Activated naive CD4-positive, alpha-beta T cell treated with anti-CD3 and anti-CD28 coated beads for 36 hours (primary cell): ENCODE data around the gene ZBTB46. TPM values are rescaled to one million over a fixed set of nuclear protein-coding genes. Genes with fewer than 3 reads are reported as not detected.

Experiments used
- CTCF ChIA-PET: fragments of 350-600 bp; sonication (Branson Sonifier 250); formaldehyde crosslinking; loops from one replicate; lab custom pipeline; 2021; ENCODE audit warnings: antibody characterized with exemption; lab: Charles Lee
- DNase-seq: peaks from one replicate; pipeline ENCODE4 v3.0.0-alpha.2; 2020
- H3K27ac Mint-ChIP-seq: one replicate; pipeline ENCODE4 v1.8.0; 2021; ENCODE audit warnings: mild to moderate bottlenecking, mixed read lengths
- H3K27me3 Mint-ChIP-seq: one replicate; pipeline ENCODE4 v1.8.0; 2021; ENCODE audit warnings: low read depth, mixed read lengths
- H3K36me3 Mint-ChIP-seq: one replicate; pipeline ENCODE4 v1.8.0; 2021; ENCODE audit warnings: low read depth, mixed read lengths
- H3K4me1 Mint-ChIP-seq: one replicate; pipeline ENCODE4 v1.8.0; 2021; ENCODE audit warnings: low read depth, mixed read lengths
- H3K4me3 Mint-ChIP-seq: one replicate; pipeline ENCODE4 v1.8.0; 2021; ENCODE audit warnings: mild to moderate bottlenecking, moderate library complexity, mixed read lengths
- H3K9me3 Mint-ChIP-seq: one replicate; pipeline ENCODE4 v1.8.0; 2021; ENCODE audit warnings: mixed read lengths
- intact Hi-C: fragments of 100-400 bp; cut with micrococcal nuclease; formaldehyde crosslinking; loops from one replicate; pipeline ENCODE4 v1.15.1; 2023
- total RNA-seq, 2 experiments: library from RNA; stranded (reverse); gene quantifications; one replicate each; pipeline ENCODE4 v1.2.3, GENCODE V29; 2021

Gene ZBTB46
- total RNA-seq, 2 experiments from 2014 or later, result 0.17 to 0.20 TPM

DNA sequence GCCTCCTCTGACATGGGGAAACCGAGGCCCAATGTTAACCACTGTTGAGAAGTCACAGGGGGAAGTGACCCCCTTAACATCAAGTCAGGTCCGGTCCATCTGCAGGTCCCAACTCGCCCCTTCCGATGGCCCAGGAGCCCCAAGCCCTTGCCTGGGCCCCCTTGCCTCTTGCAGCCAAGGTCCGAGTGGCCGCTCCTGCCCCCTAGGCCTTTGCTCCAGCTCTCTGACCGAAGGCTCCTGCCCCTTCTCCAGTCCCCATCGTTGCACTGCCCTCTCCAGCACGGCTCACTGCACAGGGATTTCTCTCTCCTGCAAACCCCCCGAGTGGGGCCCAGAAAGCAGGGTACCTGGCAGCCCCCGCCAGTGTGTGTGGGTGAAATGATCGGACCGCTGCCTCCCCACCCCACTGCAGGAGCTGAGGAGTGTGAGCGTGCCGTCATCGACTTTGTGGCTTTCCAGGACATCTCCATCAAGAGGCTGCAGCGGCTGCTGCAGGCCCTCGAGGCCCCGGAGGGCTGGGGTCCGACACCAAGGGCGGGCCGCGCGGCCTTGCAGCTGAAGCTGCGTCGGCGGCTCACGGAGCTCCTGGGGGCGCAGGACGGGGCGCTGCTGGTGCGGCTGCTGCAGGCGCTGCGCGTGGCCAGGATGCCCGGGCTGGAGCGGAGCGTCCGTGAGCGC, 133.1 kb downstream of the ZBTB46 start:
- no peak overlapping the region for H3K27ac Mint-ChIP-seq

DNA sequence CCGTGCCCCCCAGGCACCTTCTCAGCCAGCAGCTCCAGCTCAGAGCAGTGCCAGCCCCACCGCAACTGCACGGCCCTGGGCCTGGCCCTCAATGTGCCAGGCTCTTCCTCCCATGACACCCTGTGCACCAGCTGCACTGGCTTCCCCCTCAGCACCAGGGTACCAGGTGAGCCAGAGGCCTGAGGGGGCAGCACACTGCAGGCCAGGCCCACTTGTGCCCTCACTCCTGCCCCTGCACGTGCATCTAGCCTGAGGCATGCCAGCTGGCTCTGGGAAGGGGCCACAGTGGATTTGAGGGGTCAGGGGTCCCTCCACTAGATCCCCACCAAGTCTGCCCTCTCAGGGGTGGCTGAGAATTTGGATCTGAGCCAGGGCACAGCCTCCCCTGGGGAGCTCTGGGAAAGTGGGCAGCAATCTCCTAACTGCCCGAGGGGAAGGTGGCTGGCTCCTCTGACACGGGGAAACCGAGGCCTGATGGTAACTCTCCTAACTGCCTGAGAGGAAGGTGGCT, 133.7 kb downstream of the ZBTB46 start:
- CTCF ChIA-PET, result interaction anchor here (1.2 to 1.3 kb wide), 2 partner anchors 10 to 22 kb away, joined by 3 to 5 read pairs; partner anchors contain the start of genes ARFRP1 and ZGPAT
- Mint-ChIP-seq H3K4me1 (peaks cover 44% of the 10 kb centered on the region), H3K27me3 (no peaks in the 10 kb centered on the region), H3K4me3 (peak overlapping the region; percentile 32), H3K9me3 (no peaks in the 10 kb centered on the region), H3K36me3 (peaks cover 4% of the 10 kb centered on the region), H3K27ac (no peak overlapping the region)
- intact Hi-C loops, result no loop called here
- no peak for DNase-seq

More for the DNA sequence above, 133.1 kb downstream of the ZBTB46 start:
- CTCF ChIA-PET, result interaction anchor here (1.2 to 1.3 kb wide), 2 partner anchors 10 to 21 kb away, joined by 3 to 5 read pairs; partner anchors contain the start of genes ARFRP1 and ZGPAT
- intact Hi-C loops, result no loop called here
- no peaks in the 10 kb centered on the region for H3K27me3 Mint-ChIP-seq
- no peak overlapping the region for H3K4me3 Mint-ChIP-seq
- H3K4me1 Mint-ChIP-seq, result peaks cover 44% of the 10 kb centered on the region
- H3K9me3 Mint-ChIP-seq, result no peaks in the 10 kb centered on the region
- H3K36me3 Mint-ChIP-seq, result peaks cover 4% of the 10 kb centered on the region
- no peak for DNase-seq

DNA sequence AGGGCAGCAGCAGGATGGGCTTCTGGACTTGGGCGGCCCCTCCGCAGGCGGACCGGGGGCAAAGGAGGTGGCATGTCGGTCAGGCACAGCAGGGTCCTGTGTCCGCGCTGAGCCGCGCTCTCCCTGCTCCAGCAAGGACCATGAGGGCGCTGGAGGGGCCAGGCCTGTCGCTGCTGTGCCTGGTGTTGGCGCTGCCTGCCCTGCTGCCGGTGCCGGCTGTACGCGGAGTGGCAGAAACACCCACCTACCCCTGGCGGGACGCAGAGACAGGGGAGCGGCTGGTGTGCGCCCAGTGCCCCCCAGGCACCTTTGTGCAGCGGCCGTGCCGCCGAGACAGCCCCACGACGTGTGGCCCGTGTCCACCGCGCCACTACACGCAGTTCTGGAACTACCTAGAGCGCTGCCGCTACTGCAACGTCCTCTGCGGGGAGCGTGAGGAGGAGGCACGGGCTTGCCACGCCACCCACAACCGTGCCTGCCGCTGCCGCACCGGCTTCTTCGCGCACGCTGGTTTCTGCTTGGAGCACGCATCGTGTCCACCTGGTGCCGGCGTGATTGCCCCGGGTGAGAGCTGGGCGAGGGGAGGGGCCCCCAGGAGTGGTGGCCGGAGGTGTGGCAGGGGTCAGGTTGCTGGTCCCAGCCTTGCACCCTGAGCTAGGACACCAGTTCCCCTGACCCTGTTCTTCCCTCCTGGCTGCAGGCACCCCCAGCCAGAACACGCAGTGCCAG, 134.3 kb downstream of the ZBTB46 start, which contains the start of gene TNFRSF6B:
Gene TNFRSF6B, plus strand, starts transcription at position 25 of the 729 bp plus-strand sequence. Its CDS starts 116 bp downstream, at position 141.
- CTCF ChIA-PET, result interaction anchor here (1.2 to 1.3 kb wide), 2 partner anchors 11 to 23 kb away, joined by 3 to 5 read pairs; partner anchors contain the start of genes ARFRP1 and ZGPAT
- peaks cover 41% of the 10 kb centered on the region for H3K4me1 Mint-ChIP-seq
- no peaks in the 10 kb centered on the region for H3K9me3 Mint-ChIP-seq
- no peak for DNase-seq
- peak within 1 kb of the TSS; percentile 32 for H3K4me3 Mint-ChIP-seq
- intact Hi-C loops, result no loop called here
- H3K36me3 Mint-ChIP-seq, result peaks cover 4% of the 10 kb centered on the region
- no peak within 1 kb of the TSS for H3K27ac Mint-ChIP-seq
- H3K27me3 Mint-ChIP-seq, result no peaks in the 10 kb centered on the region

DNA sequence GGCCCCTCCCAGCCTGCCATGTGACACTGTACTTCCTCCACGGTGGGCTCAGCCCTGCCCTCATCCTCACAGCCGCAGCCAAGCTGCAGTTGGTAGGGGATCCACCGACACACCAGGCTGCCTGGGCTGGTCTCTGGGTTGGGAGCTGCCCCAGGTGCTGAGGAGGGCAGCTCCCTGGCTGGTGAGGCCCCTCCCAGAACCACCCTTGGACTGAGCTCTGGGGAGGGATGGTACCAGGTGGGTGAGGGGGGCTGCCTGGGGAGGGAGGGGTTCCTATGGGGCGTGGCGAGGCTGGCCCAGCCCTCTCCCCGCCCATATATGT, 134.8 kb downstream of the ZBTB46 start:
- H3K27me3 Mint-ChIP-seq, result no peaks in the 10 kb centered on the region
- H3K4me1 Mint-ChIP-seq, result peaks cover 41% of the 10 kb centered on the region
- CTCF ChIA-PET, result no interaction called here
- H3K27ac Mint-ChIP-seq, result no peak overlapping the region
- intact Hi-C loops, result no loop called here
- H3K9me3 Mint-ChIP-seq, result no peaks in the 10 kb centered on the region
- H3K4me3 Mint-ChIP-seq, result no peak overlapping the region
- H3K36me3 Mint-ChIP-seq, result peaks cover 7% of the 10 kb centered on the region
- DNase-seq, result peak; percentile 58

DNA sequence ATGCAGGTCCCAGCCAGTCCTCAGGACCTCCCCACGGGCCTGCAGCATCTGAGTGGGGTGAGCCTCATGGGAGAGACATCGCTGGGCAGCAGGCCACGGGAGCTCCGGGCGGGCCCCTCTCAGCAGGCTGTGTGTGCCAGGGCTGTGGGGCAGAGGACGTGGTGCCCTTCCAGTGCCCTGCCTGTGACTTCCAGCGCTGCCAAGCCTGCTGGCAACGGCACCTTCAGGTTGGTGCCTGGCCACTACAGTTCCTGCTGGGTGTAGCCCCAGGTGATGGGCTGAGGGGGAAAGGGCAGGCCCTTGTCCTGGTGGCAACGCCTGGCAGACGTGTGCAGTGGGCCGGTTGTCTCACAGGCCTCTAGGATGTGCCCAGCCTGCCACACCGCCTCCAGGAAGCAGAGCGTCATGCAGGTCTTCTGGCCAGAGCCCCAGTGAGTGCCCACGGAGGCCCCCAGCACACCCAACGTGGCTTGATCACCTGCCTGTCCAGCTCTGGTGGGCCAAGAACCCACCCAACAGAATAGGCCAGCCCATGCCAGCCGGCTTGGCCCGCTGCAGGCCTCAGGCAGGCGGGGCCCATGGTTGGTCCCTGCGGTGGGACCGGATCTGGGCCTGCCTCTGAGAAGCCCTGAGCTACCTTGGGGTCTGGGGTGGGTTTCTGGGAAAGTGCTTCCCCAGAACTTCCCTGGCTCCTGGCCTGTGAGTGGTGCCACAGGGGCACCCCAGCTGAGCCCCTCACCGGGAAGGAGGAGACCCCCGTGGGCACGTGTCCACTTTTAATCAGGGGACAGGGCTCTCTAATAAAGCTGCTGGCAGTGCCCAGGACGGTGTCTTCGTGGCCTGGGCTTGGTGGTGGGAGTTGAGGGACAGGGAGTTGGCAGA, 135.4 kb downstream of the ZBTB46 start:
- Mint-ChIP-seq H3K9me3 (no peaks in the 10 kb centered on the region), H3K36me3 (peaks cover 7% of the 10 kb centered on the region), H3K4me3 (no peak overlapping the region), H3K27ac (no peak overlapping the region), H3K4me1 (peaks cover 39% of the 10 kb centered on the region), H3K27me3 (no peaks in the 10 kb centered on the region)
- CTCF ChIA-PET, result no interaction called here
- intact Hi-C loops, result no loop called here
- DNase-seq, result no peak

DNA sequence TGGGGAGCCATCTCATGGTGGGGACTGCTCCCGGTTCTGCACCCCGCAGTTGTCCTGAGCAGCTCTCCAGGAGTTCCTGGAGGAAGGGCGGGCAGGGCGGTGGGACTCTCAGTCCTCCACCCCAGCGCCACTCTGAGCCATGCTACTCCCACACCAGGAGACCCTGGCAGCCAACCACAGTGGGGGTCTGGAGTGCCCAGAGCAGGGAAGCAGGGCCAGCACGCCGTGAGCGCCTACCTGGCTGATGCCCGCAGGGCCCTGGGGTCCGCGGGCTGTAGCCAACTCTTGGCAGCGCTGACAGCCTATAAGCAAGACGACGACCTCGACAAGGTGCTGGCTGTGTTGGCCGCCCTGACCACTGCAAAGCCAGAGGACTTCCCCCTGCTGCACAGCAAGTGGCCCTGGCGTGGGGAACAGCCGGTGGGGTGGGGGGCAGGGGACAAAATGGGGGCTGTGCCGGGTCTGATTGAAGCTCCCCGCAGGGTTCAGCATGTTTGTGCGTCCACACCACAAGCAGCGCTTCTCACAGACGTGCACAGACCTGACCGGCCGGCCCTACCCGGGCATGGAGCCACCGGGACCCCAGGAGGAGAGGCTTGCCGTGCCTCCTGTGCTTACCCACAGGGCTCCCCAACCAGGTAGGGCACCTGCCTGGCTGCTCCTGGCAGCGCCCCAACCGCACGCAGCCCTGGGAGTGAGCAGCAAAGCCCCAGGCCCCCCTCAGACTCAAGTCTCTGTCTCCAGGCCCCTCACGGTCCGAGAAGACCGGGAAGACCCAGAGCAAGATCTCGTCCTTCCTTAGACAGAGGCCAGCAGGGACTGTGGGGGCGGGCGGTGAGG, 136.3 kb downstream of the ZBTB46 start:
- H3K4me1 Mint-ChIP-seq, result peaks cover 34% of the 10 kb centered on the region
- intact Hi-C loops, result no loop called here
- no peaks in the 10 kb centered on the region for H3K9me3 Mint-ChIP-seq
- no peak overlapping the region for H3K4me3 Mint-ChIP-seq
- no peaks in the 10 kb centered on the region for H3K27me3 Mint-ChIP-seq
- CTCF ChIA-PET, result interaction anchor here (0.5 kb wide), 1 partner anchor 86 kb away, joined by 4 read pairs; no protein-coding TSS in a partner anchor
- H3K27ac Mint-ChIP-seq, result no peak overlapping the region
- peaks cover 7% of the 10 kb centered on the region for H3K36me3 Mint-ChIP-seq
- DNase-seq, result no peak

DNA sequence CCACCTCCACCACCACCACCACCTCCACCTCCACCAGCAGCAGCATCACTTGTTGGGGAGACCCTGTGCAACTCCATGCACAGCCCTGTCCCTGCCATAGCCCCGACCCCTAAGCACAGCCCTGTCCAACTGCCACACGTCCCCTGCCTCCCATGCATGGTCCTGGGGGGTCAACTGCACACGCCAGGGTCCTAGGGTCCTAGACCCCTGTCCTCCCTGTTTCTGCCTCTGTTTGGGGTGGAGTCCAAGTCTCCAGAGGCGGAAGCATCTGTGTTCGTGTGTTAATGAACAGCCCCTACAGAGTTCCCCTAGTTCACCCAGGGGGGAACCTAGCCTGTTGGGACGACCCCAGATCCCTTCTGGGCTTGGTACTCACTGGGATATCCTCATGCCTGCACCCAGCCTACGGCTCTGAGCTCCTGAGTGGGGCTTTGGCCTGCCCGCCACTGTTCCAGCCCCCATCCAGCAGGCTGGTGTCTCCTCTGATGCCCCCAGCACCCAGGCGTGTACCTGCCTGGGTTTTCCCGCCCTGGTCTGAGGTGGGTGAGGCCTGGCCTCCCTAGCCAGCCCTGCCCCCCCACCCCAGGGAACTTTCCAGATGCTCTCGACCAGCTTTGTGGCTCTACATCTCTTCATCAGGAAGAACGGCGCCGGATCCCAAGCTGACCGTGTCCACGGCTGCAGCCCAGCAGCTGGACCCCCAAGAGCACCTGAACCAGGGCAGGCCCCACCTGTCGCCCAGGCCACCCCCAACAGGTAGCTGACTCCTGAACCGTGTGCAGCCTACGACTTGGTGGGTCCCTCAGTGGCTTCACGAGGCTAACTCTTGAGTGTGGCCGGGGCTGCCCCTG, 137.1 kb downstream of the ZBTB46 start:
- Mint-ChIP-seq H3K4me1 (peaks cover 29% of the 10 kb centered on the region), H3K27me3 (no peaks in the 10 kb centered on the region), H3K9me3 (no peaks in the 10 kb centered on the region), H3K27ac (peak overlapping the region; percentile 36), H3K36me3 (peaks cover 7% of the 10 kb centered on the region), H3K4me3 (no peak overlapping the region)
- CTCF ChIA-PET, result interaction anchor here (0.5 kb wide), 1 partner anchor 86 kb away, joined by 4 read pairs; no protein-coding TSS in a partner anchor
- no peak for DNase-seq
- intact Hi-C loops, result no loop called here

Other genes with a start within 250 kb of the ZBTB46 start
- 10 to 100 TPM; 16.7 to 18.0 TPM for gene GMEB2, start 204.2 kb downstream of the ZBTB46 start, total RNA-seq
- gene STMN3, start 177.8 kb downstream of the ZBTB46 start, total RNA-seq, result 1 to 10 TPM; 6.7 to 7.3 TPM
- gene RTEL1, start 173.0 kb downstream of the ZBTB46 start, total RNA-seq, result 10 to 100 TPM; 33.6 to 34.8 TPM
- gene TNFRSF6B, start 134.6 kb downstream of the ZBTB46 start, total RNA-seq, result not detected
- gene ARFRP1, start 123.3 kb downstream of the ZBTB46 start, total RNA-seq, result 10 to 100 TPM; 45.6 to 49.2 TPM
- gene ZGPAT, start 123.2 kb downstream of the ZBTB46 start, total RNA-seq, result 10 to 100 TPM; 15.3 to 18.0 TPM
- 1 to 10 TPM; 3.1 to 4.1 TPM for gene LIME1, start 94.6 kb downstream of the ZBTB46 start, total RNA-seq
- 10 to 100 TPM; 22.4 to 24.8 TPM for gene SLC2A4RG, start 91.5 kb downstream of the ZBTB46 start, total RNA-seq
- not detected for gene ABHD16B, start 30.2 kb upstream of the ZBTB46 start, total RNA-seq
- 10 to 100 TPM; 38.2 to 38.9 TPM for gene TPD52L2, start 34.0 kb upstream of the ZBTB46 start, total RNA-seq
- gene DNAJC5, start 63.9 kb upstream of the ZBTB46 start, total RNA-seq, result 10 to 100 TPM; 19.4 to 19.5 TPM
- gene UCKL1, start 125.2 kb upstream of the ZBTB46 start, total RNA-seq, result 10 to 100 TPM; 23.3 to 23.9 TPM
- 1 to 10 TPM; 7.9 to 8.3 TPM for gene ZNF512B, start 138.7 kb upstream of the ZBTB46 start, total RNA-seq
- gene SAMD10, start 148.4 kb upstream of the ZBTB46 start, total RNA-seq, result 10 to 100 TPM; 20.5 to 21.8 TPM
- 10 to 100 TPM; 39.4 to 40.2 TPM for gene PRPF6, start 149.9 kb upstream of the ZBTB46 start, total RNA-seq
- 1 to 10 TPM; 1.1 to 1.7 TPM for gene C20orf204, start 204.9 kb upstream of the ZBTB46 start, total RNA-seq
- gene SOX18, start 218.4 kb upstream of the ZBTB46 start, total RNA-seq, result not detected
- gene TCEA2, start 231.9 kb upstream of the ZBTB46 start, total RNA-seq, result 10 to 100 TPM; 16.7 to 18.2 TPM
- 10 to 100 TPM; 20.6 to 23.5 TPM for gene RGS19, start 248.3 kb upstream of the ZBTB46 start, total RNA-seq
- under 1 TPM; 0.45 to 0.47 TPM for gene OPRL1, start 248.8 kb upstream of the ZBTB46 start, total RNA-seq